CD4-positive, alpha-beta T cell treated with Interleukin-21 for 1 hour (primary cell): ENCODE results near the gene TJP1.

Experiments
- DNase-seq: peaks from one replicate; pipeline ENCODE4 v3.0.0-alpha.2; 2020

The TJP1 gene

GRCh38 chr15:29656636-29657475 lies 165.4 kb downstream of the TJP1 start:
- DNase-seq: no peak

GRCh38 chr15:29652595-29652994 lies 169.7 kb downstream of the TJP1 start:
- DNase-seq: no peak

GRCh38 chr15:29651476-29652233 lies 170.6 kb downstream of the TJP1 start:
- DNase-seq: no peak
